GM12878 (cell line): ENCODE measurements around the gene LRRC23.

ENCODE experiments used
- ESRRA ChIP-seq: IDR thresholded peaks from 2 replicates; pipeline ENCODE4 v1.6.1; 2012; ENCODE audit warnings: mild to moderate bottlenecking, low read length, improper control_type of control experiment
- EZH2 ChIP-seq: IDR thresholded peaks from 2 replicates; pipeline ENCODE4 v1.6.1; 2012; ENCODE audit warnings: low read depth, mild to moderate bottlenecking, control low read depth, inconsistent platforms, low read length, borderline replicate concordance; ENCODE audit not compliant: control insufficient read depth
- POLR2A ChIP-seq: IDR thresholded peaks from 2 replicates; pipeline ENCODE4 v1.6.1; 2011; ENCODE audit warnings: low read depth, mild to moderate bottlenecking, low read length
- POLR2AphosphoS5 ChIP-seq: IDR thresholded peaks from 2 replicates; pipeline ENCODE4 v1.6.1; 2011; ENCODE audit warnings: mild to moderate bottlenecking, low read length, inconsistent platforms
- SUPT20H ChIP-seq: IDR thresholded peaks from 2 replicates; pipeline ENCODE4 v1.6.1; 2011; ENCODE audit warnings: low read depth, mild to moderate bottlenecking, low read length, moderate library complexity, borderline replicate concordance; ENCODE audit not compliant: control insufficient read depth
- TAF1 ChIP-seq: IDR thresholded peaks from 2 replicates; pipeline ENCODE4 v1.6.1; 2011; ENCODE audit warnings: mild to moderate bottlenecking, low read depth, low read length, borderline replicate concordance
- TF ChIP-seq, protein P1 (sequence below): fragments of 450-650 bp; formaldehyde crosslinking; IDR thresholded peaks from 2 replicates; pipeline ENCODE4 v1.5.0; 2022; ENCODE audit warnings: mild to moderate bottlenecking, missing genetic modification characterization
- TF ChIP-seq, protein P2 (sequence below): IDR thresholded peaks from 2 replicates; pipeline ENCODE4 v1.6.1; 2012; ENCODE audit warnings: low read depth, low read length, improper control_type of control experiment
- TF ChIP-seq, protein P3 (sequence below), 3 experiments: IDR thresholded peaks in 2 of 3; conservative IDR thresholded peaks in 1 of 3; 2 replicates each; pipeline ENCODE4 v1.5.1; 2011; ENCODE audit warnings: low read depth in 3 of 3, low read length in 3 of 3, mild to moderate bottlenecking in 3 of 3, control low read depth in 2 of 3, moderate library complexity in 2 of 3, inconsistent platforms in 1 of 3, mixed read lengths in 1 of 3; ENCODE audit not compliant: control insufficient read depth in 2 of 3, insufficient read depth in 1 of 3; ENCODE audit errors: extremely low read depth in 1 of 3

DNA sequence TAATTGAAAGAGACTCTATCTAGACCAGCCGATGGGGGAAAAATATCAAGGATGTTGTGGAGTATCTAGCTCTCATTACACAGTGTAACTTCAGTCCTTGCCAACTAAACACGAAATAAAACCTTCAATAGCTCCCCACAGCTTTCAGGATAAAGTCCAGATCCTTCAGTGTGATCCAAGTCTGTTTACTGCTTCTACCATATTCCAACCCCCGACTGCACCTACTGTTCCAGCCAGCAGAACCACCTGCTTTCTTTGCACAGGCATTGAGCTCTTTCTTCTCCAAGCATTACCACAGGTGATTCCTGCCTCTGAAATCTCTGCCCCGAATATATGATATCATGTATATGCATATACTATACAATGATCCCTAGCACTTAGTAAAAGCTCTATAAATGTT is 2.2 kb upstream of the LRRC23 start:
- TF ChIP-seq EZH2 = no peak
- no peak for TF ChIP-seq SUPT20H
- TF ChIP-seq POLR2A = no peak
- TF ChIP-seq, protein P1, sequence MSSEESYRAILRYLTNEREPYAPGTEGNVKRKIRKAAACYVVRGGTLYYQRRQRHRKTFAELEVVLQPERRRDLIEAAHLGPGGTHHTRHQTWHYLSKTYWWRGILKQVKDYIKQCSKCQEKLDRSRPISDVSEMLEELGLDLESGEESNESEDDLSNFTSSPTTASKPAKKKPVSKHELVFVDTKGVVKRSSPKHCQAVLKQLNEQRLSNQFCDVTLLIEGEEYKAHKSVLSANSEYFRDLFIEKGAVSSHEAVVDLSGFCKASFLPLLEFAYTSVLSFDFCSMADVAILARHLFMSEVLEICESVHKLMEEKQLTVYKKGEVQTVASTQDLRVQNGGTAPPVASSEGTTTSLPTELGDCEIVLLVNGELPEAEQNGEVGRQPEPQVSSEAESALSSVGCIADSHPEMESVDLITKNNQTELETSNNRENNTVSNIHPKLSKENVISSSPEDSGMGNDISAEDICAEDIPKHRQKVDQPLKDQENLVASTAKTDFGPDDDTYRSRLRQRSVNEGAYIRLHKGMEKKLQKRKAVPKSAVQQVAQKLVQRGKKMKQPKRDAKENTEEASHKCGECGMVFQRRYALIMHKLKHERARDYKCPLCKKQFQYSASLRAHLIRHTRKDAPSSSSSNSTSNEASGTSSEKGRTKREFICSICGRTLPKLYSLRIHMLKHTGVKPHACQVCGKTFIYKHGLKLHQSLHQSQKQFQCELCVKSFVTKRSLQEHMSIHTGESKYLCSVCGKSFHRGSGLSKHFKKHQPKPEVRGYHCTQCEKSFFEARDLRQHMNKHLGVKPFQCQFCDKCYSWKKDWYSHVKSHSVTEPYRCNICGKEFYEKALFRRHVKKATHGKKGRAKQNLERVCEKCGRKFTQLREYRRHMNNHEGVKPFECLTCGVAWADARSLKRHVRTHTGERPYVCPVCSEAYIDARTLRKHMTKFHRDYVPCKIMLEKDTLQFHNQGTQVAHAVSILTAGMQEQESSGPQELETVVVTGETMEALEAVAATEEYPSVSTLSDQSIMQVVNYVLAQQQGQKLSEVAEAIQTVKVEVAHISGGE = no peak
- TF ChIP-seq, protein P2, sequence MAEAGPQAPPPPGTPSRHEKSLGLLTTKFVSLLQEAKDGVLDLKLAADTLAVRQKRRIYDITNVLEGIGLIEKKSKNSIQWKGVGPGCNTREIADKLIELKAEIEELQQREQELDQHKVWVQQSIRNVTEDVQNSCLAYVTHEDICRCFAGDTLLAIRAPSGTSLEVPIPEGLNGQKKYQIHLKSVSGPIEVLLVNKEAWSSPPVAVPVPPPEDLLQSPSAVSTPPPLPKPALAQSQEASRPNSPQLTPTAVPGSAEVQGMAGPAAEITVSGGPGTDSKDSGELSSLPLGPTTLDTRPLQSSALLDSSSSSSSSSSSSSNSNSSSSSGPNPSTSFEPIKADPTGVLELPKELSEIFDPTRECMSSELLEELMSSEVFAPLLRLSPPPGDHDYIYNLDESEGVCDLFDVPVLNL = no peak
- TF ChIP-seq, protein P3, sequence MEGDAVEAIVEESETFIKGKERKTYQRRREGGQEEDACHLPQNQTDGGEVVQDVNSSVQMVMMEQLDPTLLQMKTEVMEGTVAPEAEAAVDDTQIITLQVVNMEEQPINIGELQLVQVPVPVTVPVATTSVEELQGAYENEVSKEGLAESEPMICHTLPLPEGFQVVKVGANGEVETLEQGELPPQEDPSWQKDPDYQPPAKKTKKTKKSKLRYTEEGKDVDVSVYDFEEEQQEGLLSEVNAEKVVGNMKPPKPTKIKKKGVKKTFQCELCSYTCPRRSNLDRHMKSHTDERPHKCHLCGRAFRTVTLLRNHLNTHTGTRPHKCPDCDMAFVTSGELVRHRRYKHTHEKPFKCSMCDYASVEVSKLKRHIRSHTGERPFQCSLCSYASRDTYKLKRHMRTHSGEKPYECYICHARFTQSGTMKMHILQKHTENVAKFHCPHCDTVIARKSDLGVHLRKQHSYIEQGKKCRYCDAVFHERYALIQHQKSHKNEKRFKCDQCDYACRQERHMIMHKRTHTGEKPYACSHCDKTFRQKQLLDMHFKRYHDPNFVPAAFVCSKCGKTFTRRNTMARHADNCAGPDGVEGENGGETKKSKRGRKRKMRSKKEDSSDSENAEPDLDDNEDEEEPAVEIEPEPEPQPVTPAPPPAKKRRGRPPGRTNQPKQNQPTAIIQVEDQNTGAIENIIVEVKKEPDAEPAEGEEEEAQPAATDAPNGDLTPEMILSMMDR (IDR thresholded peaks at IDR 0.05 in 2 of 3, conservative IDR thresholded peaks at IDR 0.05 in 1 of 3; ENCODE audit: control insufficient read depth in 2 of 3, extremely low read depth in 1 of 3, insufficient read depth in 1 of 3, low read depth in 3 of 3, low read length in 3 of 3) = no peak
- TF ChIP-seq TAF1 = no peak
- TF ChIP-seq POLR2AphosphoS5 = no peak
- TF ChIP-seq ESRRA = no peak
